ENCODE measurements around the gene ENG.

Gene ENG

DNA sequence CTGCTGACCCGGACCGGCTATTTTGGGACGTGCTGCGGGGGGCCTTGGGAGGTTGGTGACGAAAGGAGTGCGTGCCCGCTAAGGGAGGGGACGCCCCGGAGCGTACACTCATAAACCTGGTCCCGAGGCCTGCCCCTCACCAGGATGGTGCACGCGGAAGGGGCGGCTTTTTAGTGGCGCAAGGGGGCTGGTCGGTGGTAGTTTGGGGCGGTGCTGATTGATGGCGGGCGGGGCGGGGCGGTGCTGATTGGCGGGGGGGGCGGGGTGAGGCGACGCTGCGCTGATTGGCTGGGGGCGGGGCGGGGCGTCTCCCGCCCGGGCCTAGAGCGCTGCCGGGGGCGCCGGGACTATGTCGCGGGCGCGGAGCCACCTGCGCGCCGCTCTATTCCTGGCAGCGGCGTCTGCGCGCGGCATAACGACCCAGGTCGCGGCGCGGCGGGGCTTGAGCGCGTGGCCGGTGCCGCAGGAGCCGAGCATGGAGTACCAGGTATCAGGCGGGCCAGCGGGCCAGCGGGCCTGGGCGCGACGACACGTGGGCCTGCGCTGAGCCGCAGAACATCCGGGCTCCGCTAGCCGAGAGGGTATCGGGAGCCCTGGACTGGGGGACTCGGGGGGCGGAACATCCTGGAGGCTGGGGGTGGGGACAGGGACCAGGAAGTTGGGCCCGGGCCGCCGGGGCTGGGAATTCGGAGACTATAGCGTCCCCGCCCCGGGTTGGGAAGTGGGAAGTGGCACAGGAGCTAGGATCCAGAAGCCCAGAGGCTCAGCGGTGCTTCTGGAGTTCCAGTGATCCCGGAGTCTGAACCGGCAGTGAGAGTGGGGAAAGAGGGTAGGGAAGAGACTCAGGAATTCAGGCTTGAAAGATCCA is 51.6 kb downstream of the ENG start, which contains the start of gene FPGS:
Gene FPGS, plus strand, starts transcription at position 307 of the 868 bp plus-strand sequence. Its CDS starts 43 bp downstream, at position 350.
- Histone ChIP-seq H3K27me3 (replicated peaks; ENCODE audit: control insufficient read depth, insufficient read depth, low read length) (no peaks in the 10 kb centered on the region), H3K36me3 (ENCODE audit: control insufficient read depth, insufficient read depth, low read length) (peaks cover 13% of the 10 kb centered on the region), H3K4me3 (replicated peaks; ENCODE audit: low read depth, low read length) (peak within 1 kb of the TSS; percentile 99)
- peak; percentile 90 for DNase-seq (ENCODE audit: extremely low read depth, insufficient read length)
- TF ChIP-seq, protein P1, sequence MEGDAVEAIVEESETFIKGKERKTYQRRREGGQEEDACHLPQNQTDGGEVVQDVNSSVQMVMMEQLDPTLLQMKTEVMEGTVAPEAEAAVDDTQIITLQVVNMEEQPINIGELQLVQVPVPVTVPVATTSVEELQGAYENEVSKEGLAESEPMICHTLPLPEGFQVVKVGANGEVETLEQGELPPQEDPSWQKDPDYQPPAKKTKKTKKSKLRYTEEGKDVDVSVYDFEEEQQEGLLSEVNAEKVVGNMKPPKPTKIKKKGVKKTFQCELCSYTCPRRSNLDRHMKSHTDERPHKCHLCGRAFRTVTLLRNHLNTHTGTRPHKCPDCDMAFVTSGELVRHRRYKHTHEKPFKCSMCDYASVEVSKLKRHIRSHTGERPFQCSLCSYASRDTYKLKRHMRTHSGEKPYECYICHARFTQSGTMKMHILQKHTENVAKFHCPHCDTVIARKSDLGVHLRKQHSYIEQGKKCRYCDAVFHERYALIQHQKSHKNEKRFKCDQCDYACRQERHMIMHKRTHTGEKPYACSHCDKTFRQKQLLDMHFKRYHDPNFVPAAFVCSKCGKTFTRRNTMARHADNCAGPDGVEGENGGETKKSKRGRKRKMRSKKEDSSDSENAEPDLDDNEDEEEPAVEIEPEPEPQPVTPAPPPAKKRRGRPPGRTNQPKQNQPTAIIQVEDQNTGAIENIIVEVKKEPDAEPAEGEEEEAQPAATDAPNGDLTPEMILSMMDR (IDR thresholded peaks at IDR 0.05; ENCODE audit: insufficient read depth, low read length, poor library complexity, severe bottlenecking), result no peak

DNA sequence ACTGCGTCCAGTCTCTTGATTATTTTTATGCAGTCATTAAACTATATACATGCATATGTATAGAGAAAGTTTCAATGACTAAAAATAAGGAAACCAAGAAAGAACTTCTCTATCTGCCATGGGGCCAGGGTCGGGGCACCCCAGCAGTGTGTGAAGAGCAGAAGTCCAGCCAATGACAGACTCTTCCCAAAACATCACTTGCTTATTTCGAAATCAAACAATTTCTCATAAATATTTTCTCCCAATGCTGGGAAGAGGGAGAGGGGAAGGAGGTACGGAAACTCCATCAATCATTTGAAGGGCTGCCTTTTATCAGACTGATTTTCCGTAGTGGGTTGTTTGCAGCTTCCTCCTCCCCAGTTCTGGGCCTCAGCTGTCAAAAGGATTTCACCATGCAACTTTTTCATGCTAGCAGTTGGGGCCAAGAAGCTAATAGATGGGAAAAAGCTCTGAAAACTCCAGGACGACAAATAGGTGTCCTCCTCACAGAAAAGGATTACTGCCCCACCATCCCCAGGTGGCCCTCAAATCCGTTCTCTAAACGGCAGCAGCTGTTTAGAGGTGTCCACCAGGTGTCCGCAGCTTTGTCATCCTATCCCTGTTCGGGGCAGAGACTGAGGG is 52.4 kb downstream of the ENG start:
- H3K27me3 ChIP-seq (replicated peaks; ENCODE audit: control insufficient read depth, insufficient read depth, low read length), result no peaks in the 10 kb centered on the region
- TF ChIP-seq, protein P1 (IDR thresholded peaks at IDR 0.05; ENCODE audit: insufficient read depth, low read length, poor library complexity, severe bottlenecking), result peak; percentile 25
- H3K4me3 ChIP-seq (replicated peaks; ENCODE audit: low read depth, low read length), result peak overlapping the region; percentile 65
- peaks cover 6% of the 10 kb centered on the region for H3K36me3 ChIP-seq (ENCODE audit: control insufficient read depth, insufficient read depth, low read length)
- DNase-seq (ENCODE audit: extremely low read depth, insufficient read length), result no peak

- TF ChIP-seq, protein P1 (IDR thresholded peaks at IDR 0.05; ENCODE audit: insufficient read depth, low read length, poor library complexity, severe bottlenecking), result no peak
- DNase-seq (ENCODE audit: extremely low read depth, insufficient read length), result no peak
- H3K36me3 ChIP-seq (ENCODE audit: control insufficient read depth, insufficient read depth, low read length), result peaks cover 2% of the 10 kb centered on the region
- no peaks in the 10 kb centered on the region for H3K27me3 ChIP-seq (replicated peaks; ENCODE audit: control insufficient read depth, insufficient read depth, low read length)
- no peak overlapping the region for H3K4me3 ChIP-seq (replicated peaks; ENCODE audit: low read depth, low read length)
Measured at GRCh38 chr9:127796852-127797370, 57.5 kb downstream of the ENG start.

GRCh38 chr9:127796225-127796813 is 58.1 kb downstream of the ENG start:
- Histone ChIP-seq H3K4me3 (replicated peaks; ENCODE audit: low read depth, low read length) (no peak overlapping the region), H3K27me3 (replicated peaks; ENCODE audit: control insufficient read depth, insufficient read depth, low read length) (no peaks in the 10 kb centered on the region), H3K36me3 (ENCODE audit: control insufficient read depth, insufficient read depth, low read length) (peaks cover 2% of the 10 kb centered on the region)
- no peak for DNase-seq (ENCODE audit: extremely low read depth, insufficient read length)
- TF ChIP-seq, protein P1 (IDR thresholded peaks at IDR 0.05; ENCODE audit: insufficient read depth, low read length, poor library complexity, severe bottlenecking), result no peak

GRCh38 chr9:127794001-127794791 is 60.3 kb downstream of the ENG start:
- no peaks in the 10 kb centered on the region for H3K27me3 ChIP-seq (replicated peaks; ENCODE audit: control insufficient read depth, insufficient read depth, low read length)
- TF ChIP-seq, protein P1 (IDR thresholded peaks at IDR 0.05; ENCODE audit: insufficient read depth, low read length, poor library complexity, severe bottlenecking), result no peak
- peaks cover 14% of the 10 kb centered on the region for H3K36me3 ChIP-seq (ENCODE audit: control insufficient read depth, insufficient read depth, low read length)
- no peak for DNase-seq (ENCODE audit: extremely low read depth, insufficient read length)
- no peak overlapping the region for H3K4me3 ChIP-seq (replicated peaks; ENCODE audit: low read depth, low read length)

Data from GM06990 (cell line).